Placental epithelial cell (primary cell): Measurements from ENCODE around the gene UPF3A. TPM values are rescaled to one million over a fixed set of nuclear protein-coding genes. Genes with fewer than 3 reads are reported as not detected.

Source experiments
- small RNA-seq: library from RNA; depleted of rRNA; stranded (forward); fragments of <200 nt; gene quantifications from one replicate; pipeline ENCODE3, GENCODE V24; 2012
- total RNA-seq: library from RNA; depleted of rRNA; stranded (reverse); fragments of >200 nt; gene quantifications from 2 replicates; pipeline ENCODE4 v1.2.3, GENCODE V29; 2012

UPF3A gene, protein sequence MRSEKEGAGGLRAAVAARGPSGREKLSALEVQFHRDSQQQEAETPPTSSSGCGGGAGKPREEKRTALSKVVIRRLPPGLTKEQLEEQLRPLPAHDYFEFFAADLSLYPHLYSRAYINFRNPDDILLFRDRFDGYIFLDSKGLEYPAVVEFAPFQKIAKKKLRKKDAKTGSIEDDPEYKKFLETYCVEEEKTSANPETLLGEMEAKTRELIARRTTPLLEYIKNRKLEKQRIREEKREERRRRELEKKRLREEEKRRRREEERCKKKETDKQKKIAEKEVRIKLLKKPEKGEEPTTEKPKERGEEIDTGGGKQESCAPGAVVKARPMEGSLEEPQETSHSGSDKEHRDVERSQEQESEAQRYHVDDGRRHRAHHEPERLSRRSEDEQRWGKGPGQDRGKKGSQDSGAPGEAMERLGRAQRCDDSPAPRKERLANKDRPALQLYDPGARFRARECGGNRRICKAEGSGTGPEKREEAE
- total RNA-seq, result 23.6 and 29.1 TPM in 2 replicates

DNA sequence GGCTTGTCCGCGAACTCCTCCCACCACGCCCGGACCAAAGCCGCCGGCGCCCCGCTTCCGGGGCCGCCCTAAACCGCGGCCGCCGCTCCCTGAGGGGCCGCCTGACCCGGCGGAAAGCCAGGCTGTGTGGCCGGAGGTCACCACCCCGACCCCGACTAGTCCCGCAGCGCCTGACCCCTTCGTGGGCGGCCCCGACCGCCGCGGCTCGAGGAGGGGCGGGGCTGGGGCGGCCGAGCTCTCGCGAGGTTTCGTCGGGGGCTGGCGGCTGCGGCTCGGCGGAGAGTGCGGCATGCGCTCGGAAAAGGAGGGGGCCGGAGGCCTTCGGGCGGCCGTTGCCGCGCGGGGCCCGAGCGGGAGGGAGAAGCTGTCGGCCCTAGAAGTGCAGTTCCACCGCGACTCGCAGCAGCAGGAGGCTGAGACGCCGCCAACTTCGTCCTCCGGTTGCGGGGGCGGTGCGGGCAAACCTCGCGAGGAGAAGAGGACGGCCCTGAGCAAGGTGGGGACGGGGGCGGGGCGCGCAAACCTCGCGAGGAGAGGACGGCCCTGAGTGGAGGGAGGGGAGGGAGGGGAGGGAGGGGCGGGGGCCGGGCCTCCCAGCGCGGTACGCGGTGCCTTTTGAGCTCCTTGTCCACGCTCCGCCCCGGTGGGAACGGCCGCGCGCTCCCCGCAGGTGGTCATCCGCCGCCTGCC lies at the start of gene UPF3A:
Gene UPF3A (plus strand): TSS at position 251 of the 690 bp plus-strand sequence. CDS start 39 bp downstream, at position 290.

DNA sequence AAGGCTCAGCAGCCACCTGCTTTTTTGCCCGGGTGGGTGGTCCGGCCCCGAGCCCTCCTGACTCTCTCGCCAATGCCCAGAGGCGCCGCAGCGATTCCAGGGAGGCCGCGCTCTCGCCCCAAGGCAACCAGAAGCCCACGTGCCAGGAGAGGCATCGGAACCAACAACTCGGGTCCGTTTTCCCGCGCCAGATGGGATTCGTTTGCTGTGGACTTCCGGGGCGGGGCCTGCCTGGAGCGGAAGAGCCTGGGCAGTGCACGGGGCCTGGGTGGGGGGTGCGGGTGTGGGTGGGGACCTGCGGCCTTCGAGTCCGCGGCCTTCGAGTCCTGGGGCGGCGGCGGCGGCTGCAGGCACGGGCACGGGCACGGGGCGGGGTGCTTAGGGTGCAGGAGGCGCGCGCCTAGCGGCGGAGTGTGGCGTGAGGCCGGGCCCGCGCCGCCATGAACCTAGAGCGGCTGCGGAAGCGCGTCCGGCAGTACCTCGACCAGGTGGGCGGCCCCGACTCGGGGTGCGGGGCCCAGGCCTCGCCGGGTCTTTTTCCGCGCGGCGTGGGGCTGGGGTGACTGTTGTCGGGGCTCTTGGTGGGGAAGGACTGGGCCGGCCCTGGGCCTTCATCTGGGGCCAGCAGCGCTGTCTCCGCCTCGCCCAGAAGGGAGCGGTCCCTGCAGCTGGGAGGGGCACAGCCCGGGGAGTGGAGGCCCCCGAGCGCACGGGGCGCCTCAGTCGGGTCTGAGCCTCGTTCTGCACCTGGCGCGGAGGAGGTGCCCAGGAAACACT lies 46.6 kb upstream of the UPF3A start, which contains the start of gene CDC16:
Gene CDC16 (plus strand): TSS at position 253 of the 777 bp plus-strand sequence. CDS start 188 bp downstream, at position 441.

DNA sequence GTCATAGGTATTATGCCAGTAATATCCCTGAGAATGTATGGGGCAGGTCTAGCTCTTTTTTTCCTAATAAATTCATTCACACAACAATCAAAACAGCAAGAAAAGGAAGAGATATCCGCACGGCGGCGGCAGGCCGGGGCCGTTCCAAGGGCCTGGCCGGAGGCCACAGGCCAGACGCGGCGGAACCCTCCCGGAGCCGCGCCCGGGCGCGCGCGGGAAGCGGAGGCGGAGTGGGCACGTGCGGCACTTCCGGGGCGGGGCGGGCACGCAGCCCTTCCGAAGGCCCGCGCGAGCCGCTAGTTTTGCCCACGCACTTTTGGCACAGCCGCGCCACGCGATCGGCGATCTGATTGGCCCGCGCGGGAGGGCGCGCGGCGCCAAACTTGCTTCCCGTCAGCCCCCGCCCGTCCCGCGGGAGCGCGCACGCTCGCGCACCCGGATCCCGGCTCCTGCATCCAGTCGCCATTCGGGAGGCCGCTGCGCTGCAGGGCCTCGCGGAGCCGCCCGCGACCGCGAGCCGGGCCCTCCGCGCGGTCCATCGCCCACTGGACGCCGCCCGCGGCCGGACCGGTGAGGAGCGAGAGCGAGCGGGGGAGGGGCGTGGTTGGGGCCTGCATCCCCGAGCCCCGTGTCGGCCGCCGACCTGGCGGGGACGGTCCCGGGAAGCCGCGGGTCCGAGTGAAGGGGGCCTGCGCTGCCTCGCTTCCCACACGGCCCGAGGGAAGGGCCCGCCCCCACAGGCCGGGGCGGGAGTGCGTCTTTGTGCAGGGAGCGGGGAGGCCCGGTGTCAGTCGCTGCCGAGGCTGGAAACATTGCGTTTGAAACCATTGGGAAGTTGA lies 32.9 kb downstream of the UPF3A start, which contains the start of gene CHAMP1:
Gene CHAMP1 (plus strand): TSS at position 430 of the 839 bp plus-strand sequence. CDS start 9,340 bp downstream, outside the sequence.

Small RNA genes lying within 50 kb of the gene (small RNA-seq; reads per million reads assigned to genes)
- gene MIR4502, result not detected
- not detected for gene MIR548AR

Other genes starting within 250 kb of the UPF3A start
- gene RASA3, start 149.0 kb upstream of the UPF3A start, total RNA-seq, result 7.4 and 8.6 TPM in 2 replicates
- not detected in 2 replicates for gene CFAP97D2, start 102.3 kb upstream of the UPF3A start, total RNA-seq
- 47.2 and 62.8 TPM in 2 replicates for gene CDC16, start 46.7 kb upstream of the UPF3A start, total RNA-seq
- 5.9 and 8.1 TPM in 2 replicates for gene CHAMP1, start 32.9 kb downstream of the UPF3A start, total RNA-seq